Activated CD4-positive, alpha-beta T cell treated with anti-CD3 and anti-CD28 coated beads, Interleukin-2, amount 50 U/mL, for 4 hours (primary cell): ENCODE results near the gene STARD9.
A peak's percentile ranks its signal among the peaks of the same experiment; 100 is the strongest.
"Not testable (repeated sequence)": the region's sequence is repeated elsewhere in the genome, so short reads cannot be mapped to it uniquely, and the experiment has no call there.

ENCODE experiments used
- DNase-seq, 2 experiments: peaks; one replicate each; pipeline ENCODE4 v3.0.0-alpha.2; 2020

Gene STARD9

GRCh38 chr15:42575188-42576039, at the start of gene STARD9:
Gene STARD9 (plus strand): TSS chr15:42575606. CDS start chr15:42575716, 110 bp downstream.
- peak; percentile 92 for DNase-seq

GRCh38 chr15:42528970-42529369, 46.4 kb upstream of the STARD9 start:
- DNase-seq = no peak

- DNase-seq = no peak
Measured at GRCh38 chr15:42533246-42533645, 42.2 kb upstream of the STARD9 start.

- DNase-seq = no peak
Measured at GRCh38 chr15:42544853-42545629, 30.4 kb upstream of the STARD9 start.

- DNase-seq = no peak
Measured at GRCh38 chr15:42547918-42548248, 27.5 kb upstream of the STARD9 start.

GRCh38 chr15:42548249-42549031, 27.0 kb upstream of the STARD9 start, which contains the start of the genes HAUS2 and LRRC57:
Gene HAUS2 (plus strand): TSS chr15:42548838. CDS start chr15:42548873, 35 bp downstream.
Gene LRRC57 (minus strand): TSS chr15:42548793. CDS start chr15:42548434, 359 bp downstream.
- DNase-seq = peak; percentile 81 to 83

- no peak for DNase-seq
Measured at GRCh38 chr15:42549032-42549491, 26.3 kb upstream of the STARD9 start.

- no peak for DNase-seq
Measured at GRCh38 chr15:42549741-42550392, 25.5 kb upstream of the STARD9 start.

- DNase-seq = no peak
Measured at GRCh38 chr15:42553554-42553953, 21.9 kb upstream of the STARD9 start.

- not testable (repeated sequence) for DNase-seq
Measured at GRCh38 chr15:42556550-42557207, 18.7 kb upstream of the STARD9 start.

GRCh38 chr15:42558739-42559138, 16.7 kb upstream of the STARD9 start:
- no peak for DNase-seq

GRCh38 chr15:42576040-42576594, 711 bp downstream of the STARD9 start:
- peak in 1 of 2 experiments; percentile 29 for DNase-seq

- DNase-seq = no peak
Measured at GRCh38 chr15:42576776-42577175, 1.4 kb downstream of the STARD9 start.

- DNase-seq = no peak
Measured at GRCh38 chr15:42577514-42578031, 2.2 kb downstream of the STARD9 start.

- DNase-seq = no peak
Measured at GRCh38 chr15:42578984-42579537, 3.7 kb downstream of the STARD9 start.

- DNase-seq = peak; percentile 65 to 66
Measured at GRCh38 chr15:42581272-42581730, 5.9 kb downstream of the STARD9 start.

GRCh38 chr15:42582569-42583375, 7.4 kb downstream of the STARD9 start:
- no peak for DNase-seq

GRCh38 chr15:42584031-42584765, 8.8 kb downstream of the STARD9 start:
- DNase-seq = no peak

GRCh38 chr15:42590619-42591237, 15.3 kb downstream of the STARD9 start:
- DNase-seq = no peak
